ENCODE measurements around the gene ZNF519.
"Not testable (repeated sequence)": the region's sequence is repeated elsewhere in the genome, so short reads cannot be mapped to it uniquely, and the experiment has no call there.

The ZNF519 gene

DNA sequence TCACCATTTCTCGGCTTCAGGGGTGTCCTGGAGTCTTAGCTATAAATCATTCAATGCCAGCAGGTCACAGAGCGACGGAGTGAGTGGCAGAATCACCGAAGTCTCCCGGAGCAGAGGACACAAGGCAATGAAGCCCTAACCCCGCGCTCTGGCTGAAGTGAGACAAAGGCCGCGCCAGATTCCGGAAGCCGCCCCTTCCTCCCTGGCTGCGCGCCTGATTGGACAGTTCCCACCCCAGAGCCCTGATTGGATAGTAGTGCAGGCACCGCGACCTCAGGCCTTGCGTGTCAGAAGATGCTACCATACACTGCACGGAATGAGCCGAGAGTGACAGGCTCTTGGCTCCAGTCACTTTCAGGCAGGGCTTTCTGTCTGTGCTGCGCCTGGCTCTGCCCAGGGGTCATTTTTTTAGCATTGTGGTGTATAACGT is at the start of gene ZNF519:
TSS of gene ZNF519 (minus strand) at position 165 of the 430 bp plus-strand sequence. CDS start at position 7, 158 bp downstream.
- peak within 1 kb of the TSS; percentile 72 for H3K4me3 ChIP-seq (ENCODE audit: low read depth, low read length)
- peak; percentile 95 for DNase-seq (ENCODE audit: low read depth)

GRCh38 chr18:14179306-14179705 is 47.1 kb upstream of the ZNF519 start:
- no peak for DNase-seq (ENCODE audit: low read depth)
- TF ChIP-seq, protein P1, sequence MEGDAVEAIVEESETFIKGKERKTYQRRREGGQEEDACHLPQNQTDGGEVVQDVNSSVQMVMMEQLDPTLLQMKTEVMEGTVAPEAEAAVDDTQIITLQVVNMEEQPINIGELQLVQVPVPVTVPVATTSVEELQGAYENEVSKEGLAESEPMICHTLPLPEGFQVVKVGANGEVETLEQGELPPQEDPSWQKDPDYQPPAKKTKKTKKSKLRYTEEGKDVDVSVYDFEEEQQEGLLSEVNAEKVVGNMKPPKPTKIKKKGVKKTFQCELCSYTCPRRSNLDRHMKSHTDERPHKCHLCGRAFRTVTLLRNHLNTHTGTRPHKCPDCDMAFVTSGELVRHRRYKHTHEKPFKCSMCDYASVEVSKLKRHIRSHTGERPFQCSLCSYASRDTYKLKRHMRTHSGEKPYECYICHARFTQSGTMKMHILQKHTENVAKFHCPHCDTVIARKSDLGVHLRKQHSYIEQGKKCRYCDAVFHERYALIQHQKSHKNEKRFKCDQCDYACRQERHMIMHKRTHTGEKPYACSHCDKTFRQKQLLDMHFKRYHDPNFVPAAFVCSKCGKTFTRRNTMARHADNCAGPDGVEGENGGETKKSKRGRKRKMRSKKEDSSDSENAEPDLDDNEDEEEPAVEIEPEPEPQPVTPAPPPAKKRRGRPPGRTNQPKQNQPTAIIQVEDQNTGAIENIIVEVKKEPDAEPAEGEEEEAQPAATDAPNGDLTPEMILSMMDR (IDR thresholded peaks at IDR 0.05; ENCODE audit: control insufficient read depth, extremely low read depth, insufficient read depth) = no peak
- H3K4me3 ChIP-seq (ENCODE audit: low read depth, low read length) = peak overlapping the region; percentile 46

- DNase-seq (ENCODE audit: low read depth) = peak; percentile 23
- peak overlapping the region; percentile 46 for H3K4me3 ChIP-seq (ENCODE audit: low read depth, low read length)
- TF ChIP-seq, protein P1 (IDR thresholded peaks at IDR 0.05; ENCODE audit: control insufficient read depth, extremely low read depth, insufficient read depth) = peak; percentile 66
Observed at GRCh38 chr18:14178321-14179196, 46.3 kb upstream of the ZNF519 start.

DNA sequence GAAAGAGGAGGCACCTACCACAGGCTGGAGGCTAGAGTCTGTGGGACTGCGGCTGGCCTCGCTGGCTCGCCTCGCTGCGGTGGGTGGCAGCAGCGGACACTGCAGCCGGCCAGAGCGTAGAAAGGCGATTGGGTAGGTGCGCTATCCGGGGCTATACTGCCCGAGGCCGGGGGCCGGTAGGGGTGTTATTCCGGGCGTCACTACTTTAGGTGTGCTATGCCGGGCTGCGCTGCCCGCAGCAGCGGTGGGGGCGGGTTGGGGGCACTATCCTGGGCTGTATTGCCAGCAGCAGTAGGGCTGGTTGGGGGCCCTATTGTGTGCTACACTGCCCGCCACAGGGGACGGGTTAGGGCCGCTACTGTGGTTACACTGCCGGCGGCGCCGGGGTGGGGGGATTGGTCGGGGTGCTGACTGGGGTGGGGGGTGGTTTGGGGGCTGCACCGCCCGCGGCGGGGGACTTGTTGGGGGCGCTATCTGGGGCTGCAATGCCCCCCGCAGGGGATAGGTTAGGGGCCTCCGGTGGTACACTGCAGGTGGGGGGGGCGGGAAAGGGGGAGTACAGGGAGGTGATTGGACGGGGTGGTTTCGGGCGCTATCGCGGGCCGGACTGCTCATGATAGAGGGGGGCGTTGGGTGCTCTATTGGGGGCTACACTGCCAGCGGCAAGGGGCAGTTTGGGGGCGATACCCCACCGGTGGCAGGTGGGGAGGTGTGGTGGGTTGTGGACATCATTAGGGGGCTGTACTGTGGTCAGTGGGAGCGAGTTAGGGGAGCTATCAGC is 45.5 kb upstream of the ZNF519 start:
- not testable (repeated sequence) for H3K4me3 ChIP-seq (ENCODE audit: low read depth, low read length); DNase-seq (ENCODE audit: low read depth)

DNA sequence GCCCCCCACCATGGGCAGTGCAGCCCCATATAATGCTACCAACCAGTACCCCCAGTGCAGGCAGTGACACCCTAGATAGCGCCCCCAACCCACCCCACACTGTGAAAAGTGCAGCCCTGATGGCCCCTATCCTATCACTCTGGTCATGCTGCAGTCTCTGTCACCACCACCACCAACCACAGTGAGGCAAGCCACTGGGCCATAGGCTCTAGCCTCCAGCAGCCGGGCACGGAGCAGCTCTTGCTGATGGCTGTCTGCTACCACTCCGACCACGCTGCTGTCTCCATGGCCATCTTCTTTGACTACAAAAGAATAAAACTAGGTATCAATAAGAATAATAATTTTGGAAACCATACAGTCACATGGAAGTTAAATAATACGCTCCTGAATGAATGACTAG is 43.2 kb upstream of the ZNF519 start:
- H3K4me3 ChIP-seq (ENCODE audit: low read depth, low read length); DNase-seq (ENCODE audit: low read depth): not testable (repeated sequence)

DNA sequence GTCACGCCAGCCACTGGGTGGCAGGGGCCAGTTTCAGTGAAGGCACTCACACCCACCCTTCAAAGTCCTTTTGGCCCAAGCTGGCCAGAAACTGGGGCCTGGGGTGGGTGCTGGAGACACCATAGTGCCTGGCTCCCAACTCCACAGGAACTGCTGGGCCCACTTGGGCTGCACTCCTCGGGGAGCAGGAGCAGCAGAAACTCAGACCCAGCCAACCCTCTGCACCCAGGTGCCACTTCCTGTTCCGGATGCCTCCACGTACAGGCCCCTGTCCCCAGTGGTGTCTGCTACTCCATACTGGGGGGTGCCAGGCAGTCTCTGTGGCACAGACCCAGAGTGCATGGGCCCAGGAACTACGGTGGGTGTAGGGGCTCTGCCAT is 42.5 kb upstream of the ZNF519 start:
- no peak overlapping the region for H3K4me3 ChIP-seq (ENCODE audit: low read depth, low read length)
- TF ChIP-seq, protein P1 (IDR thresholded peaks at IDR 0.05; ENCODE audit: control insufficient read depth, extremely low read depth, insufficient read depth) = no peak
- DNase-seq (ENCODE audit: low read depth) = no peak

DNA sequence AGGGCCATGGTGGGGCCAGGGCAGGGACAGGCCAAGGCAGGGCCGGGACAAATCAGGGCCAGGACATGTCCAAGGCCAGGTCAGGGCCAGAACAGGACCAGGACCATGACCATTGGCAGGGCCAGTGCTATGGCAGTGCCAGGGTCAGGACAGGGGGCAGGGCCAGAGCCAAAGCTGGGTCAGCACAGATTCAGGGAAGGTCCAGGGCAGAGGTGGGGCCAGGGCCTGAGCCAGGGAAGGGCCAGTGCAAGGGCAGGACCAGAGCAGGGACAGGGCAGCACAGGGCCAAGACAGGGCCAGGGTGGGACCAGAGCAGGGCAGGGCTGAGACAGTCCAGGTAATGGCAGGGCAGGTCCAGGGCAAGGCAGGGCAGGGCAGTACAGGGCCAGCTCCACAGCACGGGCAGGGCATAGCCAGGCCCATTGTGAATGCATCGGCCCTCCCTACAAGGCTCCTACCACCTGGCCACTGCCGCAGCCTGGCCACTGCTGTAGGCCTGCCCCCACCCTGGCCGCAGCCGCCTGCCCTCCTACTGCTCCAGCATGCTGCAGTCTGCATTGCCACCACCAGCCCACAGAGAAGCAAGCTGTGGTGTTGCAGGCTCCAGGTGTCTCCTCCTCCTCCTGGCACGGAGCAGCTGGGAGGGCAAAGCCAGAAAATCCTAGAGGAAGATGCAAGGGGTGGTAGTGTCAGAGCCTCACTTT is 41.9 kb upstream of the ZNF519 start:
- not testable (repeated sequence) for DNase-seq (ENCODE audit: low read depth); H3K4me3 ChIP-seq (ENCODE audit: low read depth, low read length)

DNA sequence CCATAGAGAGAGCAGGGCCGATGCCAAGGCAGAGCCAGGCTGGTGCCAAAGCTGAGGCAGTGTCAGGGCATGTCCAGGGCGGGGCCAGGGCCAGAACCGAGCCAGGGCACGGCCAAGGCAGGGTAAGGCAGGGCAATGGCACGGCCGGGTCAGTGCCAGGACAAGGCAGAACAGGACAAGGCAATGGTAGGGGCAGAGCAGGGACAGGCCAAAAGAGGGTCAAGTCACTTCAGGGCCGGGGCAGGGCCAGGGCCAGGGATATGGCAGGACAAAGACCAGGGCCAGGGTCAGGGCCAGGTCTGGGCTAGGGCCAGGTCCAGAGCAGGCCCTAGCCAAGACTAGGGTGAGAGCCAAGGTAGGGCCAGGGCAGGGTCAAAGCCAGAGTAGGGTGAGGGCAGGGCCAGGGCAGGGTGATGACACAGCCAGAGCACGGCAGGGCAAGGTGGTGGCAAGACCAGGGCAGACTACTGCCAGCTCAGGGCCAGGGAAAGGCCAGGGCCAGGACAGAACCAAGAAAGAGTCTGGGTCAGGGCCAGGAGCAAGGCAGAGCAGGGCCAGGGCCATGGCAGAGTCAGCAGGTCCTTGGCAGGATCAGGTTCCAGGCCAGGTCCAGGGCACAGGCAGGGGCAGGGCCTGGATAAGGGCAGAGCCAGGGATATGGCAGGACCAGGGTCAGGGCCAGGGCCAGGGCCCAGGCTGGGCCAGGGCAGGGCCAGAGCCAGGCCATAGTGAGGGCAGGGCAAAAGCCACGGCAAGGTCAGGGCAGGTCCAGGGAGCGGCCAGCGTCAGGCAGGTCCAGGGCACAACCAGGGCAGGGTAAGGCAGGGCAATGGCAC is 41.1 kb upstream of the ZNF519 start:
- not testable (repeated sequence) for DNase-seq (ENCODE audit: low read depth); H3K4me3 ChIP-seq (ENCODE audit: low read depth, low read length)

GRCh38 chr18:14172142-14173115 is 40.2 kb upstream of the ZNF519 start:
- DNase-seq (ENCODE audit: low read depth); H3K4me3 ChIP-seq (ENCODE audit: low read depth, low read length): not testable (repeated sequence)

GRCh38 chr18:14171301-14172141 is 39.3 kb upstream of the ZNF519 start:
- not testable (repeated sequence) for DNase-seq (ENCODE audit: low read depth); H3K4me3 ChIP-seq (ENCODE audit: low read depth, low read length)

GRCh38 chr18:14170367-14171036 is 38.3 kb upstream of the ZNF519 start:
- H3K4me3 ChIP-seq (ENCODE audit: low read depth, low read length) = not testable (repeated sequence)
- DNase-seq (ENCODE audit: low read depth) = peak; percentile 22

Data from LNCaP clone FGC (cell line).